H1 (cell line): ENCODE results near the gene ADAMTS8. TPM values are rescaled to one million over a fixed set of nuclear protein-coding genes. Genes with fewer than 3 reads are reported as not detected.

ENCODE experiments used
- CTCF ChIA-PET: fragments of 300-600 bp; sonication (Branson Sonifier 250); formaldehyde crosslinking; loops from one replicate; lab custom pipeline; 2021; ENCODE audit not compliant: partially characterized antibody; lab: Charles Lee
- POLR2A ChIA-PET: fragments of 300-600 bp; sonication (Branson Sonifier 250); formaldehyde crosslinking; loops from one replicate; lab custom pipeline; 2021; ENCODE audit warnings: inconsistent platforms; ENCODE audit not compliant: partially characterized antibody; lab: Charles Lee
- DNase-seq, 2 experiments: peaks; one replicate each; pipeline versions ENCODE4 v3.0.0 to v3.0.0-alpha.2; 2010 to 2022; ENCODE audit warnings: low spot score in 2 of 2, low read depth in 1 of 2, mixed read lengths in 1 of 2
- FAIRE-seq: peaks from 2 replicates; lab custom pipeline; 2011; peaks lifted over from hg19 to GRCh38; lab: Jason Lieb, UNC
- H2AFZ ChIP-seq: 2 replicates; pipeline ENCODE4 v1.8.1; 2012; ENCODE audit warnings: low read length, inconsistent platforms
- H2AK5ac ChIP-seq: 2 replicates; pipeline ENCODE4 v1.6.1; 2013; ENCODE audit warnings: low read depth, low read length
- H2BK120ac ChIP-seq: replicated peaks from 2 replicates; pipeline ENCODE3; 2013; ENCODE audit warnings: low read depth, low read length, inconsistent platforms
- H2BK12ac ChIP-seq: 2 replicates; pipeline ENCODE4 v1.6.1; 2013; ENCODE audit warnings: low read depth, low read length
- H2BK15ac ChIP-seq: 2 replicates; pipeline ENCODE4 v1.6.1; 2013; ENCODE audit warnings: low read length
- H2BK20ac ChIP-seq: 2 replicates; pipeline ENCODE4 v1.6.1; 2013; ENCODE audit warnings: low read length
- H2BK5ac ChIP-seq: 2 replicates; pipeline ENCODE4 v1.6.1; 2013; ENCODE audit warnings: low read depth, low read length
- H3K14ac ChIP-seq: 2 replicates; pipeline ENCODE4 v1.6.1; 2013; ENCODE audit warnings: inconsistent platforms; ENCODE audit not compliant: insufficient read length
- H3K18ac ChIP-seq: 2 replicates; pipeline ENCODE4 v1.6.1; 2013; ENCODE audit warnings: low read length; ENCODE audit errors: extremely low read depth
- H3K23ac ChIP-seq: 2 replicates; pipeline ENCODE4 v1.6.1; 2013; ENCODE audit warnings: inconsistent platforms; ENCODE audit not compliant: insufficient read length
- H3K23me2 ChIP-seq: 2 replicates; pipeline ENCODE4 v1.6.1; 2013; ENCODE audit warnings: low read depth, low read length
- H3K27ac ChIP-seq: 2 replicates; pipeline ENCODE4 v1.6.1; 2011; ENCODE audit warnings: low read depth, low read length, inconsistent platforms
- H3K27me3 ChIP-seq, 4 experiments: replicated peaks in 1 of 4; 1 replicate in 1 of 4; 2 replicates in 3 of 4; pipeline versions ENCODE4 v1.6.1 to v1.8.1; 2011 to 2013; ENCODE audit warnings: low read length in 3 of 4, mild to moderate bottlenecking in 3 of 4, inconsistent platforms in 2 of 4, mixed read lengths in 2 of 4, moderate library complexity in 1 of 4; ENCODE audit not compliant: control insufficient read depth in 3 of 4, insufficient read depth in 3 of 4; ENCODE audit errors: extremely low read depth in 1 of 4
- H3K36me3 ChIP-seq, 4 experiments: 2 replicates each; pipeline versions ENCODE4 v1.6.1 to v1.8.1; 2011 to 2013; ENCODE audit warnings: mild to moderate bottlenecking in 4 of 4, low read length in 3 of 4, moderate library complexity in 2 of 4, control low read depth in 1 of 4, inconsistent platforms in 1 of 4; ENCODE audit not compliant: insufficient read depth in 4 of 4, control insufficient read depth in 2 of 4
- H3K4ac ChIP-seq: replicated peaks from 2 replicates; pipeline ENCODE3; 2013; ENCODE audit warnings: low read length, low read depth, mixed read lengths, inconsistent platforms; ENCODE audit not compliant: insufficient read length
- H3K4me1 ChIP-seq, 4 experiments: replicated peaks in 1 of 4; 1 replicate in 1 of 4; 2 replicates in 3 of 4; pipeline versions ENCODE4 v1.6.1 to v1.8.1; 2011 to 2013; ENCODE audit warnings: low read length in 3 of 4, inconsistent platforms in 2 of 4, mixed read lengths in 1 of 4; ENCODE audit not compliant: insufficient read depth in 4 of 4, control insufficient read depth in 3 of 4
- H3K4me2 ChIP-seq, 2 experiments: 2 replicates each; pipeline versions ENCODE4 v1.6.1 to v1.8.1; 2011 to 2013; ENCODE audit warnings: low read depth in 2 of 2, low read length in 2 of 2, control low read depth in 1 of 2, inconsistent platforms in 1 of 2, mild to moderate bottlenecking in 1 of 2; ENCODE audit not compliant: insufficient read depth in 1 of 2
- H3K4me3 ChIP-seq, 4 experiments: fragments of 200-600, 300-600 bp in 1 of 4; sonication (generic), shearing (Covaris generic), sonication (Bioruptor Twin) in 1 of 4; 2 replicates each; pipeline versions ENCODE4 v1.5.1 to v1.8.1; 2011 to 2016; ENCODE audit warnings: low read length in 4 of 4, low read depth in 3 of 4, control low read depth in 2 of 4, inconsistent platforms in 2 of 4, mild to moderate bottlenecking in 2 of 4, mixed read lengths in 1 of 4, moderate library complexity in 1 of 4; ENCODE audit not compliant: insufficient read depth in 2 of 4; ENCODE audit errors: extremely low read depth in 1 of 4
- H3K56ac ChIP-seq: replicated peaks from 2 replicates; pipeline ENCODE3; 2013; ENCODE audit warnings: low read depth, mild to moderate bottlenecking, mixed read lengths, low read length, inconsistent platforms; ENCODE audit not compliant: insufficient read length
- H3K79me1 ChIP-seq: 2 replicates; pipeline ENCODE4 v1.6.1; 2013; ENCODE audit warnings: low read depth, low read length, control low read depth
- H3K79me2 ChIP-seq, 2 experiments: 2 replicates each; pipeline versions ENCODE4 v1.6.1 to v1.8.1; 2012 to 2013; ENCODE audit warnings: low read length in 2 of 2, mild to moderate bottlenecking in 2 of 2, inconsistent platforms in 1 of 2; ENCODE audit not compliant: insufficient read depth in 2 of 2, control insufficient read depth in 1 of 2
- H3K9ac ChIP-seq, 4 experiments: replicated peaks in 1 of 4; 1 replicate in 1 of 4; 2 replicates in 3 of 4; pipeline versions ENCODE4 v1.6.1 to v1.8.1; 2011 to 2013; ENCODE audit warnings: low read depth in 3 of 4, low read length in 3 of 4, control low read depth in 2 of 4, mild to moderate bottlenecking in 2 of 4, moderate library complexity in 2 of 4, inconsistent platforms in 1 of 4; ENCODE audit errors: extremely low read depth in 1 of 4
- H3K9me3 ChIP-seq, 2 experiments: 2 replicates each; pipeline versions ENCODE4 v1.6.1 to v1.8.1; 2012 to 2013; ENCODE audit warnings: mild to moderate bottlenecking in 2 of 2, moderate library complexity in 2 of 2, control low read depth in 1 of 2, inconsistent platforms in 1 of 2, low read depth in 1 of 2, low read length in 1 of 2, mixed read lengths in 1 of 2; ENCODE audit not compliant: insufficient read depth in 2 of 2
- H4K20me1 ChIP-seq, 2 experiments: replicated peaks in 1 of 2; 2 replicates each; pipeline versions ENCODE3 to v1.8.1; 2011 to 2013; ENCODE audit warnings: inconsistent platforms in 2 of 2, low read length in 2 of 2, mild to moderate bottlenecking in 1 of 2; ENCODE audit not compliant: insufficient read depth in 2 of 2, control insufficient read depth in 1 of 2
- H4K5ac ChIP-seq: 2 replicates; pipeline ENCODE4 v1.6.1; 2013; ENCODE audit warnings: low read length, low read depth, mixed read lengths, inconsistent platforms; ENCODE audit not compliant: insufficient read length
- H4K8ac ChIP-seq: 2 replicates; pipeline ENCODE4 v1.8.0; 2013; ENCODE audit warnings: mild to moderate bottlenecking, moderate library complexity, low read length, inconsistent platforms; ENCODE audit not compliant: insufficient read depth; ENCODE audit errors: extremely low read depth
- H4K91ac ChIP-seq: replicated peaks from 2 replicates; pipeline ENCODE3; 2013; ENCODE audit warnings: low read length, mixed read lengths, inconsistent platforms; ENCODE audit not compliant: insufficient read length
- BACH1 ChIP-seq: IDR thresholded peaks from 2 replicates; pipeline ENCODE4 v1.6.1; 2012; ENCODE audit warnings: low read length, improper control_type of control experiment
- BCL11A ChIP-seq, 2 experiments: IDR thresholded peaks; one replicate each; pipeline ENCODE4 v1.6.1; 2011; ENCODE audit warnings: low read depth in 2 of 2, low read length in 2 of 2, mild to moderate bottlenecking in 2 of 2
- GABPA ChIP-seq: IDR thresholded peaks from 2 replicates; pipeline ENCODE4 v1.6.1; 2011; ENCODE audit warnings: mild to moderate bottlenecking, low read length, moderate library complexity, borderline replicate concordance; ENCODE audit not compliant: insufficient read depth
- JUND ChIP-seq: IDR thresholded peaks from 2 replicates; pipeline ENCODE4 v1.6.1; 2011; ENCODE audit warnings: mild to moderate bottlenecking, improper control_type of control experiment, low read length
- KDM4A ChIP-seq: IDR thresholded peaks from one replicate; pipeline ENCODE4 v1.7.1; 2012; ENCODE audit warnings: low read depth, mild to moderate bottlenecking, moderate library complexity, low read length, inconsistent platforms; ENCODE audit not compliant: severe bottlenecking
- NANOG ChIP-seq: IDR thresholded peaks from 2 replicates; pipeline ENCODE4 v1.6.1; 2011; ENCODE audit warnings: low read length, low read depth, mild to moderate bottlenecking, inconsistent platforms; ENCODE audit not compliant: insufficient read depth, poor library complexity, severe bottlenecking
- POLR2AphosphoS5 ChIP-seq: IDR thresholded peaks from 2 replicates; pipeline ENCODE4 v1.6.1; 2011; ENCODE audit warnings: low read depth, low read length
- POU5F1 ChIP-seq: IDR thresholded peaks from 2 replicates; pipeline ENCODE4 v1.6.1; 2011; ENCODE audit warnings: low read depth, mild to moderate bottlenecking, low read length, moderate library complexity
- SP2 ChIP-seq: IDR thresholded peaks from 2 replicates; pipeline ENCODE4 v1.6.1; 2012; ENCODE audit warnings: mild to moderate bottlenecking, low read length, inconsistent platforms
- TAF7 ChIP-seq: optimal IDR thresholded peaks from 2 replicates; pipeline ENCODE3; 2011; ENCODE audit warnings: low read depth, mild to moderate bottlenecking, inconsistent platforms, low read length, moderate library complexity, borderline replicate concordance
- TEAD4 ChIP-seq: IDR thresholded peaks from 2 replicates; pipeline ENCODE4 v1.6.1; 2012; ENCODE audit warnings: low read depth, low read length, inconsistent platforms, mixed read lengths
- USF2 ChIP-seq: IDR thresholded peaks from 2 replicates; pipeline ENCODE4 v1.6.1; 2011; ENCODE audit warnings: low read length, improper control_type of control experiment
- WGBS, 2 experiments: shearing (Covaris generic) in 1 of 2; methylation state at CpG; one replicate each; pipeline versions ENCODE4 v1.1.6 to v1.1.7; 2013 to 2015; ENCODE audit warnings: low lambda C conversion rate in 2 of 2, mixed read lengths in 2 of 2, inconsistent platforms in 1 of 2, low coverage in 1 of 2, missing lambda C conversion rate in 1 of 2; ENCODE audit not compliant: insufficient replicate concordance in 2 of 2, insufficient coverage in 1 of 2, insufficient read length in 1 of 2; ENCODE audit errors: extremely low coverage in 1 of 2, missing lambda C conversion rate in 1 of 2; 5-methylcytosine and 5-hydroxymethylcytosine counted together
- polyA plus RNA-seq, 7 experiments: library from polyadenylated mRNA; depleted of rRNA in 3 of 7; stranded (reverse) in 5 of 7; unstranded in 2 of 7; fragments of >200 nt in 5 of 7; fragments of 200-250 nt in 2 of 7; gene quantifications; 1 replicate in 5 of 7; 2 replicates in 1 of 7; 4 replicates in 1 of 7; pipeline versions ENCODE4 v1.2.1 to v1.2.3, GENCODE V29; 2011 to 2013; ENCODE audit warnings: missing spikeins in 2 of 7, mixed read lengths in 2 of 7
- total RNA-seq: library from RNA; stranded (reverse); fragmentation: NEBNext Ultra II Directional; extraction: Animal tissue kit (Norgen Biotek cat#: 25700); gene quantifications from 2 replicates; pipeline ENCODE4 v1.2.1, GENCODE V29; 2021

The ADAMTS8 gene
- total and polyA plus RNA-seq, 2 of the 8 experiments (the other 6 are each of a cell fraction or from before 2014, with no cell fraction given) = 9.3 to 16.6 TPM

GRCh38 chr11:130451231-130452019 is 23.0 kb upstream of the ADAMTS8 start:
- Histone ChIP-seq H2BK120ac (no peak overlapping the region), H2BK15ac (no peak overlapping the region), H3K4me1 (peaks cover 0 to 9% (median 6%) of the 10 kb centered on the region in 4 experiments; a peak in 6 of 7 replicates), H4K8ac (no peak overlapping the region), H3K9me3 (no peaks in the 10 kb centered on the region), H4K20me1 (peaks cover 3 to 4% of the 10 kb centered on the region in 2 experiments), H2BK12ac (no peak overlapping the region), H3K23me2 (peaks cover 16% of the 10 kb centered on the region), H3K27me3 (peaks cover 9 to 59% (median 44%) of the 10 kb centered on the region in 4 experiments), H2AK5ac (no peak overlapping the region), H3K79me1 (no peaks in the 10 kb centered on the region; the same call in 1 of the 2 replicates), H3K56ac (no peak overlapping the region), H3K14ac (no peak overlapping the region), H2BK5ac (no peak overlapping the region), H3K36me3 (no peaks in the 10 kb centered on the region), H3K9ac (no peak overlapping the region), H3K4me3 (no peak overlapping the region), H2BK20ac (no peak overlapping the region), H4K91ac (no peak overlapping the region), H3K23ac (no peak overlapping the region), H2AFZ (no peak overlapping the region), H3K18ac (no peak overlapping the region), H3K4ac (no peak overlapping the region), H3K4me2 (no peak overlapping the region), H3K79me2 (no peaks in the 10 kb centered on the region), H3K27ac (no peak overlapping the region), H4K5ac (no peak overlapping the region)
- POLR2A ChIA-PET = no interaction called here
- CTCF ChIA-PET = interaction anchor here (0.5 to 9.0 kb wide), 34 partner anchors 7 to 409 kb away, joined by 3 to 83 read pairs (median 4); no protein-coding TSS in a partner anchor
- no peak for DNase-seq
- FAIRE-seq = no peak
- 92% methylated on average over 6 of the region's 6 CpGs; no CpG with 5 or more reads in 1 of the 2 experiments for WGBS, 2 experiments
- TF ChIP-seq TAF7 (no peak), POLR2AphosphoS5 (peak; percentile 79), KDM4A (no peak), USF2 (no peak), TEAD4 (no peak), BACH1 (no peak), SP2 (no peak), NANOG (peak; percentile 37), GABPA (no peak), BCL11A (IDR thresholded peaks at IDR 0.05; ENCODE audit: low read depth in 2 of 2, low read length in 2 of 2) (no peak), POU5F1 (no peak), JUND (no peak)
